Stomach (tissue), 4 donors: ENCODE data around the gene RGS3.

Experiments used
- CTCF ChIP-seq, 7 experiments: fragments of 450-650 bp in 4 of 7; fragments of 200-600 bp in 3 of 7; sonication (generic) in 3 of 7; IDR thresholded peaks; one replicate each; pipeline ENCODE4 v1.5.1; 2016 to 2019; ENCODE audit warnings: antibody characterized with exemption in 7 of 7, control low read depth in 2 of 7, mild to moderate bottlenecking in 1 of 7
- EP300 ChIP-seq: sonication (generic); formaldehyde crosslinking; IDR thresholded peaks from one replicate; pipeline ENCODE4 v1.6.1; 2017; ENCODE audit warnings: antibody characterized with exemption
- POLR2A ChIP-seq, 4 donors: fragments of 450-650 bp; IDR thresholded peaks; one replicate each; pipeline ENCODE4 v1.6.1; 2016; ENCODE audit warnings: antibody characterized with exemption in 4 of 4, control low read depth in 2 of 4, mild to moderate bottlenecking in 1 of 4, moderate library complexity in 1 of 4
- POLR2AphosphoS5 ChIP-seq, 3 donors: sonication (generic); formaldehyde crosslinking; IDR thresholded peaks; one replicate each; pipeline ENCODE4 v1.6.1; 2016; ENCODE audit warnings: antibody characterized with exemption in 3 of 3

GRCh38 chr9:113503131-113503541 is 39.6 kb downstream of the RGS3 start:
- TF ChIP-seq POLR2A (IDR thresholded peaks at IDR 0.05) (no peak), CTCF (IDR thresholded peaks at IDR 0.05) (no peak), EP300 (no peak), POLR2AphosphoS5 (IDR thresholded peaks at IDR 0.05) (no peak)
